Measurements from ENCODE around the gene CDH4.

GRCh38 chr20:61346996-61347395 is 94.9 kb downstream of the CDH4 start:
- no peak for TF ChIP-seq CTCF (IDR thresholded peaks at IDR 0.05)
- TF ChIP-seq POLR2AphosphoS5 (IDR thresholded peaks at IDR 0.05) = no peak
- TF ChIP-seq POLR2A (IDR thresholded peaks at IDR 0.05) = no peak
- TF ChIP-seq EP300 (IDR thresholded peaks at IDR 0.05) = no peak

Data from sigmoid colon (tissue), 4 donors.